GM21528 (cell line): Measurements from ENCODE around the gene BTBD9.

Source experiments
- ATAC-seq: cut with Tn5 transposase; IDR thresholded peaks from one replicate; pipeline ENCODE4 v1.9.1; 2021; ENCODE audit warnings: mild to moderate bottlenecking, moderate library complexity; ENCODE audit not compliant: unreplicated experiment, low FRiP score

BTBD9 gene

DNA sequence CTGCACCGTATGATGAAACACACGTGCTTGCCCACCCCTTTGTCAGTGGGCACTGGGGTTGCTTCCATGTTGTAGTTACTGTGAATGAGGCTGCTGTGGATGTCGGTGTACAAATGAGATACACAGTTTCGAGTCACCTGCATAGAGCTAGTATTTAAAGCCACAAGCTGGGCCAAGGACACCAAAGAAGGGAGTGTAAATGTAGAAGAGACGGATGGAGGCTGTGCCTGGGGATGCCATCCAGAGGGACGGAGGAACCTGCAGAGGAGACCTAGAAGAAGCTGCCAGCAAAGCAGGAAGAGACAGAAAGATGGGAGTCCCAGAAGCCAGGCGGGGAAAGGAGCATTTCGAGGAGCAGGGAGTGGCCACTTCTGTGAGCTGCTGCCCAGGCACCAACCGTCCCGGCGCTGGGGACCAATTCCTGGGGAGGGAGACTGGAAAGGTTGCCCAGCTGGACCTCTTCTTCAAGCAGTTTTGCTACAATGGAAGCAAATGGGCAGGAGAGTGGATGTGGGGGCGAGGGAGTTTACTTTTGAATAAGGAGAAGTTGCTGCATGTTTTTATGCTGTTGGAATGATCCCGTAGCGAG is 480.9 kb downstream of the BTBD9 start:
- ATAC-seq = no peak

DNA sequence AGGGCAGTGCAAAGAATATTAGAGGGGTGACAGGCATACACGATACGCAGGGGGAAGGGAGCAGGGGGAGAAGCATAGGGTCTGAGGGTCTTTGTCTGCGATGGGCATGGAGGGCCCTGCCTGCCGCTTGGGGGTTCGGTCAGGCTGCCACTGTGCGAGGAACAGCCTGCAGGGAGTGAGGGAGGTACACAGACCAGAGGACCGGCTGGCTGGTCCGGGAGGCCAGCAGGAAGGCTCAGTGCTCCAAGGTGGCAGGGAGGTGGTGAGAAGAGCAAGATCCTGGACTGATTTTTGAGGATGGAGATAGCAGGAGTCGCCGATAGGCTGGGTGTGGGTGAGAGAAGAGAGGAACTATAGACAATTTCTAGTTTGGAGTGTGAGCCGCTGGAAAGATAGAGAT is 481.8 kb downstream of the BTBD9 start:
- no peak for ATAC-seq

- ATAC-seq = no peak
Observed at GRCh38 chr6:38156818-38157565, 482.7 kb downstream of the BTBD9 start.

GRCh38 chr6:38155621-38156204 is 484.0 kb downstream of the BTBD9 start:
- ATAC-seq = no peak

DNA sequence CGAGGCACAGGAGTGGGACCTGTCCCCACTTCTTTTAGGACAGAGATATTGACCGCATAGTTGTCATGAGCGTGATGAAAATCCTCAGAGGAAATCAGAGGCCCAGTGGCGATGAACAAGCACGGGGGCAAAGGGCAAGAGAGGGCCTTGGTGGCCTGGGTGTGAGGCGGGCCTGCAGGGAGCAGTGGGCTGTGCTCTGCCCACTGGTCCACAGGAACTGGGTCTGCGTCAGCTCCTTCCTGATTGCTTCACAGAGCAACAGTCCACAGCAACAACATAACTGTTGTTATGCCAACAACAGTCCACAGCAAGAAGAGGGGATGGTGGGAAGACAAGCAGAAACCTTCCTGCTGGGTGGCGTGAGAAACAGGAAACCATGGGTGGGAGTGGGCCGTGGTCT is 484.6 kb downstream of the BTBD9 start:
- no peak for ATAC-seq

- no peak for ATAC-seq
Observed at GRCh38 chr6:38154731-38155130, 485.0 kb downstream of the BTBD9 start.

DNA sequence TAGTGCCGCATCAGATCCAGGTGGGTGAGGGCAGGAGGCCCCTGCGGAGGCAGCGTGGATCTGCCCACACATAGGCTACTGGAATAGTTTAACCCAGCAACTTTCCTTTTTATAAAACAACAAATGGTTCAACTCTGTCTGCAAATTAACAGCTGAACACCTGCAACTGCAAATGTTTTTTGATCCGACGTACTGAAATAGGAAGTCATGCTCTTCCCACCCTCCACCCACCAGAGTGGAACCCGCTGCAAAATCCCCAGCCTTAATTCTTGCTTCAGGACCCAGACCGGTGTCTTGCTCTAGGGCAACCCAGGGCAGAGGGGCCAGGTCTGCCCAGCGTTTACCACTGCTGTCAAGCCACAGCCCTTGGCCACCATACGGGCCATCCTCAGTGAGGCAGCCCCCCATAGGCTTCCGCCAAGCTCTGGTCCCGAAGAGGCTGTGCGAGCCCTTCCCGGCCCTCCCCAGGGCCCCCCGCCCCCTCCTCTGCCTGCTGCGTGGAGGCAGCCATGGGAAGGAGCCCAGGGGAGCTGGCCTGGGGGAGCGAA is 485.9 kb downstream of the BTBD9 start:
- ATAC-seq = no peak

GRCh38 chr6:38153076-38153797 is 486.5 kb downstream of the BTBD9 start:
- no peak for ATAC-seq

GRCh38 chr6:38152620-38153019 is 487.1 kb downstream of the BTBD9 start:
- ATAC-seq = no peak

DNA sequence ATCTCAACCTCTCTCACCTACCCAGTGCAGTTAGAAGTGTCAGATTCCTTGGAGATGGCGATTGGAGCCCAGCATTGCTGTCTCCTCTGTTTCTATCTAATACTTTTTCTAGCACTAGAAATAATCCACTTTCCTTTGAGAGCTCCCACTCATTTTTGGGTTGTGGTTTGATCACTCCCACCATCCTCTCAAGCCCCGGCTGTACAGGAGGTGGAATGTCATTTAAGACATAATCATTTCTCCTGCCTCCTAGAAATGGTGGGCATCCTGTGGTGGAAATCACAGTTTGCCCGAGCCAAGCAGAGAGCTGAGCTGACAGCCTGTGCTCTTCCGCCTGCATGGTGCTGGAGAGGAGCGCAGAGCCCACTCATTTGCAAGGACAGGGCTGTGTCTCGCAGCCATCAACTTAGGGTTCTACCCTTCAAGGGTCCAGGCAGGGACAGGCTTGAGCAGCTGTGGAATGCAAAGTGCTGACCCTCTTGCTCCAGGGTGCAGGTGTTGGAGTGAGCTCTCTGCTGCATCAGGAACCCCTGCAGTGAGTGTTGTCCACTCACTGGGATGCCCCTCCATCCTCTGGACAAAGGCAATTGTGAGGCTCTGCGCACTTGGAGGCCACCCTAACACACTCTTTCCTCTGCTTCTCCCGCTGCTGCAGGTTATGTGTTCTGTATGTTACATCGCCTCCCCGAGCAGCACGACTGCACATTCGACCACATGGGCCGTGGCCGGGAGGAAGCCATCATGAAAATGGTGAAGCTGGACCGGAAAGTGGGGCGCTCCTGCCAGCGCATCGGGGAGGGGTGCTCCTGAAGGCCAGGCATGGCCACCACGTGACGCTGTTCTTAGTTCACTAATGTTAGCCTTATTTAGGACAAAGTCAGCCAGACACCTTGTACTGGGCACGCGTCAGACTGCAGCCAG is 487.9 kb downstream of the BTBD9 start:
- ATAC-seq = no peak

DNA sequence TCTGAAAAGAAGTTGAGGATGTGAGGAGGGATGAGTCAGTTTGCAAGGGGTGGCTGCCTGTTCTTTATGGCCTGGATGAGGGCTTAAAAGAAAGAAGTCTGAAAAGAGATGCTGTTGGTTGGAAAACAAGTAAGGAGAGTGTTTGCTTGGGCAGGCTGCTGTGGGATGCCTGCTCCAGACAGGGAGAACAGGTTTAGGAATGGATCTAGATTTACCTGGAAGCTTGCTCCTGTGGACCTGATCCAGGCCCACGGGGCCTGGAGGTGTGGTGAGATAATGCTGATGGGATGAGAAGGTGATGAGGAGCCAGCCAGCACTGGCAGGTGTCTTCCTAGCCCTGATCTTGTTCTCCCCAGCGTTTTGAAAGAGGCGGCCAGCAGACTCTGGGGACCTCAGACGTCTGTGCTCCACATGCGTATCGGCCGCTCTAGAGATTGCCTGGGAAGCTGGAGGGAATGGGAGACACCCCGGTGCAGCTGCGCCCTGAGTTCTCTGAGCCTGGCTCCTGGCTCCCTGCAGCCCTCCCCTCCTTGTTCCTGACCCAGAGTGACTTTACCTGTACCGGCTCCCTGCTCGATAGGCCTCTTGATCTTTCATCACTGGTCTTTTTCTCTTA is 488.9 kb downstream of the BTBD9 start:
- no peak for ATAC-seq

DNA sequence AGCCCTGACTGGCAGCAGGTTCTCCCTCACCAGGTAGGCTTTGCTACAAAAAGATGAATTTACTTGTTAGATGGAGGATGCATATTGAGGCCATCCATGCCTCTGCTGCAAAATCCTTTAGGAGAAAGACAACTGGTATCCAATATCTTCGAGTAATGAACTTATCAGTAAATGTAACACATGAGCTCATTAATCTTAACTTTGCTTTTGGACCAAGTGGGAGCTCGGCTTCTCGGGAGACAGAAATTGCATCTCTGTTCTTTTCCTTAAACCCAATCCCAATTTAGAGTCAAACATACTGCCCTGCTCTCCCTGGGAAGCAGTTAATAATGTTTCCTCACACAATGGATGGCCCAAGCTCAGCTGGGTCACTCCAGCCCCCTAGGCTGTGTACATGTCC is 489.7 kb downstream of the BTBD9 start:
- no peak for ATAC-seq

DNA sequence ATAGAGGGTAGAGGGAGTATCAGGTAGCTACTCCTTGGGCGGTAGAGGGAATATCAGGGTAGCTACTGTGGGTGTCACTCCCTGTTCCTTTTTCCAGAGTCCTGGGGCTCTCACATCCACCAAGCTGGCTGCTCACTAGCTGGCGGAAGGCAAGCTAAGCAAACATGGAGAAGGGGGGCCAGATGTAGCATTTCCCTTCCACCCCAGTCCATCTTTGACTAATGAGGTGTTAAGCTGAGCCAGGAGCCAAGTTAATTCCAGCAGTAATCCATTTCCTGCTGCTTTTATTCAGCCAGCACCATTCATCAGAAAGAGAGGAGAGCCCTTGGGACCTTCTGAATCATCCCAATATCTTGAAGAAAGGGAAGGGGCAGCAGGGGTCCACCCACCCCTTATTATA is 490.2 kb downstream of the BTBD9 start:
- no peak for ATAC-seq

DNA sequence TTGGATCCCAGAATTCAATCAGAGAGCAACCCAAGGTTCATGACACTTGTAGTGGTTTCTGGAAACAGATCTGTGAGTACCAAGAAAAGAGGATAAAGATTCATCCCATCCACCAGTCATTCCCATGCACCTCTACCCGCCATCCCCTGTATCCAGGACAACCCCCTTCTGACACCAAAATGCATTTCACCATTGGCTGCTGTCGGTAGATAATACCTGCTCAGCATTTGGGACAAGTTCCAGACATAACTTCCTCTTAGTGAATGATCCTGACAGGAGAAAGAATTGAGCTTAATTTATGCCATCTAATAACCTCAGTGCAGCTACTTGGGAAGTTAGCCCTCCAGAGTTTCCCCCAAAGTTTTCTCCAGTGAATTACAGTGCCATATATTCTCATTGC is 491.1 kb downstream of the BTBD9 start:
- no peak for ATAC-seq

- no peak for ATAC-seq
Observed at GRCh38 chr6:38146734-38147027, 493.0 kb downstream of the BTBD9 start.

DNA sequence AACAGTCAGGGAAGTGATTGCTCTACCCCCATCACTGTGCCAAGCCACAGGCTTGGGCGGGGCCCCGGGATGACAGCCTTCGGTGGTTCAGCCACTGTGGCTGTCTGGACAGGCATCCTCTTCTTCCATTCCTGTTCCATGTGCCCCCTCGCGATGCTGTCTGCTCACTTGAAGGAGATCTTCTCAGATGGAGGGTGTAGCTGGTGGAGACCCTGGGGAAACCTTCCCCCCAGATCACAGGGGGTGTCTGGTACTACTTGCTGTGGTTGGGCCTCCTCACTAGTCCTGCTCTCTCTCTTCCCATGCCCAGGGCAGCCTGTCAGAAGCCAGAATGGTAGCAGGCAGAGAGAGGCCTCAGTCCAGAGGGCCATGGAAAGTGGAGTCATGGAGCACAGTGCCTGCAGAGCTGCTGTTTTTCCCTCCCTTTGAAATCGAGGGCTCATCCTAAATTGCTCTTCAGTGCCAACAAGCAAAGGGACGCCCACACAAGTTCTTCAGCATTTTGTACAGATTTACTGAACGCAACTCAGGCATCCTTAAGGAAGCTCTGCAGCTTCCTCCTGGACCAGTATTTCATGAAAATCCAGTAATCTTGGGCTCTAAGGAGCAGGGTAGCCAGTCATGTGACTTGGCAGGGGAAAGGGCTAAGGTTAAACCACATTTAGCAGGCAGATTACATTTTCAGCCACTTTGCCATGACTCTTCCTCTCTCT is 493.6 kb downstream of the BTBD9 start:
- no peak for ATAC-seq

GRCh38 chr6:38144365-38144945 is 495.3 kb downstream of the BTBD9 start:
- no peak for ATAC-seq

- no peak for ATAC-seq
Observed at GRCh38 chr6:38143191-38144150, 496.3 kb downstream of the BTBD9 start.
